ENCODE measurements around the gene ERC2. TPM values are rescaled to one million over a fixed set of nuclear protein-coding genes. Genes with fewer than 3 reads are reported as not detected.

Gene ERC2
- total RNA-seq, 1 donor from 2014 or later: 1.5 TPM

- ATAC-seq (no peak), DNase-seq (no peak)
- Histone ChIP-seq H3K27me3 (ENCODE audit: low read depth) (no peaks in the 10 kb centered on the region), H3K4me3 (no peak overlapping the region), H3K4me1 (no peaks in the 10 kb centered on the region), H3K36me3 (no peaks in the 10 kb centered on the region), H3K27ac (no peak overlapping the region), H3K9me3 (no peaks in the 10 kb centered on the region)
- intact Hi-C loops (cut with DNase I): no loop called here
- TF ChIP-seq, protein P1, sequence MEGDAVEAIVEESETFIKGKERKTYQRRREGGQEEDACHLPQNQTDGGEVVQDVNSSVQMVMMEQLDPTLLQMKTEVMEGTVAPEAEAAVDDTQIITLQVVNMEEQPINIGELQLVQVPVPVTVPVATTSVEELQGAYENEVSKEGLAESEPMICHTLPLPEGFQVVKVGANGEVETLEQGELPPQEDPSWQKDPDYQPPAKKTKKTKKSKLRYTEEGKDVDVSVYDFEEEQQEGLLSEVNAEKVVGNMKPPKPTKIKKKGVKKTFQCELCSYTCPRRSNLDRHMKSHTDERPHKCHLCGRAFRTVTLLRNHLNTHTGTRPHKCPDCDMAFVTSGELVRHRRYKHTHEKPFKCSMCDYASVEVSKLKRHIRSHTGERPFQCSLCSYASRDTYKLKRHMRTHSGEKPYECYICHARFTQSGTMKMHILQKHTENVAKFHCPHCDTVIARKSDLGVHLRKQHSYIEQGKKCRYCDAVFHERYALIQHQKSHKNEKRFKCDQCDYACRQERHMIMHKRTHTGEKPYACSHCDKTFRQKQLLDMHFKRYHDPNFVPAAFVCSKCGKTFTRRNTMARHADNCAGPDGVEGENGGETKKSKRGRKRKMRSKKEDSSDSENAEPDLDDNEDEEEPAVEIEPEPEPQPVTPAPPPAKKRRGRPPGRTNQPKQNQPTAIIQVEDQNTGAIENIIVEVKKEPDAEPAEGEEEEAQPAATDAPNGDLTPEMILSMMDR (IDR thresholded peaks at IDR 0.05): no peak
Measured at GRCh38 chr3:56185827-56186226, 282.4 kb downstream of the ERC2 start.

DNA sequence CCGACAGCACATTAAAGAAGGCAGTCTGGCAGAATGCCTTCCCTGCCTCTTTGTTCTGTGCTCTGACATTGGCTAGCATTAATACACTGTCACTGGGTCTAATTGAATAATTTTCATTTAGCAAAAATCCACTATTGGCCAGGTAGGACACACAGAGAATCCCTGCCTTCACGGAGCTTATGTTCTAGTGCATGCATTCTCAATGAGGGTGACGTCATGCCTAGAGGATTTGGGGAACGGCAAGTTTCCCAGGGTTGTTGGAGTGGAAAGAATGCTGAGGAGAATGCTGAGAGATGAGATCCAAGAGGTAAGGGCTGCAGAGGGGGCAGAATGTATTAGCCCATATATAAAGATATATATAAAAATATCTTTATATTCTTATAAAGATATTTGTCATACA is 284.7 kb downstream of the ERC2 start:
- TF ChIP-seq, protein P1 (IDR thresholded peaks at IDR 0.05): no peak
- no peaks in the 10 kb centered on the region for H3K36me3 ChIP-seq
- intact Hi-C loops (cut with DNase I): no loop called here
- ATAC-seq (no peak), DNase-seq (no peak)
- no peak overlapping the region for H3K4me3 ChIP-seq
- no peaks in the 10 kb centered on the region for H3K4me1 ChIP-seq
- no peaks in the 10 kb centered on the region for H3K9me3 ChIP-seq
- H3K27ac ChIP-seq: no peak overlapping the region
- no peaks in the 10 kb centered on the region for H3K27me3 ChIP-seq (ENCODE audit: low read depth)

DNA sequence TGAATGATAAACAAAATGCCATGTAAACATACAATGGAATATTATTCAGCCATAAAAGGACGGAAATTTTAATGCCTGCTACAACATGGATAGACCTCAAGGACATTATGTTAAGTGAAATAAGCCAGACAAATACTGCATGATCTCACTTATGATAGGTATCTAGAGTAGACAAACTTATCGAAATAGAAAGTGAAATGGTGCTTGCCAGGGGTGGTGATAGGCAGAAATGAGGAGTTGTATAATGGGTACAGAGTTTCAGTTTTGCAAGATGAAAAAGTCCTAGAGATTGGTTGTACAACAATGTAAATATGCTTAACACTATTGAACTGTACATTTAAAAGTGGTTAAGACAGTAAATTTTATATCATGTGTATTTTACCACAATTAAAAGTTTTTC is 287.8 kb downstream of the ERC2 start:
- TF ChIP-seq, protein P1 (IDR thresholded peaks at IDR 0.05): no peak
- H3K4me1 ChIP-seq: no peaks in the 10 kb centered on the region
- no peak overlapping the region for H3K4me3 ChIP-seq
- no peaks in the 10 kb centered on the region for H3K9me3 ChIP-seq
- DNase-seq (no peak), ATAC-seq (no peak)
- intact Hi-C loops (cut with DNase I): no loop called here
- no peaks in the 10 kb centered on the region for H3K36me3 ChIP-seq
- no peak overlapping the region for H3K27ac ChIP-seq
- H3K27me3 ChIP-seq (ENCODE audit: low read depth): no peaks in the 10 kb centered on the region

GRCh38 chr3:56173601-56174000 is 294.7 kb downstream of the ERC2 start:
- Histone ChIP-seq H3K4me3 (no peak overlapping the region), H3K27me3 (ENCODE audit: low read depth) (no peaks in the 10 kb centered on the region), H3K27ac (no peak overlapping the region), H3K4me1 (no peaks in the 10 kb centered on the region), H3K36me3 (no peaks in the 10 kb centered on the region), H3K9me3 (no peaks in the 10 kb centered on the region)
- no peak for DNase-seq
- ATAC-seq: no peak
- intact Hi-C loops (cut with DNase I): no loop called here
- TF ChIP-seq, protein P1 (IDR thresholded peaks at IDR 0.05): no peak

DNA sequence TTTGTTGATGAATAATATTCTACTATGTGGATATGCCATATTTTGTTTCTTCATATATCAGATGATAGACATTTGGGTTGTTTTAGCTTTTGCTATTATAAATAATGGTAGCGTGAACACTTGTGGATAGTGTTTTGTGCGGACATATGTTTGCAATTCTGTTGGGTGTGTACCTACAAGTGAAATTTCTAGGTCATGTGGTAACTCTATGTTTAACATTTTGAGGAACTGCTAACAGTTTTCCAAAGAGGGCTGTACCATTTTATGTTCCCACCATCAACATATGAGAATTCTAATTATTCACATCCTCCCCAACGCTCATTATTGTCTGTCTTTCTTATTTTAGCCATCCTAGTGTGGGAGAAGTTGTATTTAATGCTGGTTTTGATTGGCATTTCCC is 303.8 kb downstream of the ERC2 start:
- TF ChIP-seq, protein P1 (IDR thresholded peaks at IDR 0.05): no peak

More for the DNA sequence above, 303.8 kb downstream of the ERC2 start:
- DNase-seq: no peak
- H3K27me3 ChIP-seq (ENCODE audit: low read depth): no peaks in the 10 kb centered on the region
- no peak for ATAC-seq
- intact Hi-C loops (cut with DNase I): no loop called here
- H3K27ac ChIP-seq: no peak overlapping the region
- H3K4me3 ChIP-seq: no peak overlapping the region
- no peaks in the 10 kb centered on the region for H3K36me3 ChIP-seq
- no peaks in the 10 kb centered on the region for H3K4me1 ChIP-seq
- no peaks in the 10 kb centered on the region for H3K9me3 ChIP-seq

Measured in lower lobe of right lung (tissue), 2 donors.